WERI-Rb-1 (cell line): ENCODE data around the gene TMEM119.
"Not testable (repeated sequence)": the region's sequence is repeated elsewhere in the genome, so short reads cannot be mapped to it uniquely, and the experiment has no call there.

Experiments
- DNase-seq: peaks from one replicate; pipeline ENCODE4 v3.0.0-alpha.2; 2020
- H3K27ac ChIP-seq: fragments of 250-450 bp; sonication (Bioruptor Pico); 2 replicates; pipeline ENCODE4 v1.5.1; 2020; ENCODE audit warnings: mild to moderate bottlenecking, moderate library complexity
- H3K27me3 ChIP-seq: fragments of 250-450 bp; sonication (Bioruptor Pico); 2 replicates; pipeline ENCODE4 v1.5.1; 2021; ENCODE audit warnings: mild to moderate bottlenecking, low read depth, moderate library complexity; ENCODE audit not compliant: insufficient read depth, severe bottlenecking
- H3K36me3 ChIP-seq: fragments of 250-450 bp; sonication (Bioruptor Pico); 2 replicates; pipeline ENCODE4 v1.5.1; 2020; ENCODE audit warnings: mild to moderate bottlenecking, moderate library complexity
- H3K4me3 ChIP-seq: 2 replicates; pipeline ENCODE4 v1.5.1; 2011; ENCODE audit warnings: low read depth, mild to moderate bottlenecking, control low read depth, low read length
- H3K9me3 ChIP-seq: fragments of 250-450 bp; sonication (Bioruptor Pico); 2 replicates; pipeline ENCODE4 v1.5.1; 2021; ENCODE audit warnings: mild to moderate bottlenecking, moderate library complexity; ENCODE audit not compliant: severe bottlenecking
- CTCF ChIP-seq: IDR thresholded peaks from 2 replicates; pipeline ENCODE4 v1.5.1; 2011; ENCODE audit warnings: low read depth, mild to moderate bottlenecking, control low read depth, inconsistent platforms, low read length

Gene TMEM119

GRCh38 chr12:108635201-108635996, 37.5 kb upstream of the TMEM119 start:
- Histone ChIP-seq H3K4me3 (no peak overlapping the region), H3K27me3 (no peaks in the 10 kb centered on the region), H3K9me3 (no peaks in the 10 kb centered on the region), H3K36me3 (no peaks in the 10 kb centered on the region), H3K27ac (0 out of 2 replicates have a peak overlapping the region, but pooled peaks have one; percentile 3)
- no peak for DNase-seq
- TF ChIP-seq CTCF, result no peak

- Histone ChIP-seq H3K27me3 (no peaks in the 10 kb centered on the region), H3K27ac (no peak overlapping the region), H3K36me3 (no peaks in the 10 kb centered on the region), H3K4me3 (no peak overlapping the region), H3K9me3 (no peaks in the 10 kb centered on the region)
- no peak for DNase-seq
- no peak for TF ChIP-seq CTCF
Measured at GRCh38 chr12:108634341-108634751, 36.5 kb upstream of the TMEM119 start.

GRCh38 chr12:108633534-108634248, 35.8 kb upstream of the TMEM119 start, which contains the start of gene SELPLG:
Gene SELPLG (minus strand): TSS chr12:108633894. CDS start chr12:108624307, 9,587 bp downstream.
- Histone ChIP-seq H3K27me3 (no peaks in the 10 kb centered on the region), H3K4me3 (no peak within 1 kb of the TSS), H3K27ac (no peak within 1 kb of the TSS), H3K9me3 (no peaks in the 10 kb centered on the region), H3K36me3 (no peaks in the 10 kb centered on the region)
- DNase-seq, result no peak
- TF ChIP-seq CTCF, result no peak

- H3K36me3 ChIP-seq, result no peaks in the 10 kb centered on the region
- no peaks in the 10 kb centered on the region for H3K27me3 ChIP-seq
- no peaks in the 10 kb centered on the region for H3K9me3 ChIP-seq
- H3K4me3 ChIP-seq, result no peak overlapping the region
- no peak overlapping the region for H3K27ac ChIP-seq
- no peak for DNase-seq
- TF ChIP-seq CTCF, result no peak
Measured at GRCh38 chr12:108633081-108633533, 35.2 kb upstream of the TMEM119 start.

GRCh38 chr12:108631261-108631660, 33.4 kb upstream of the TMEM119 start:
- H3K27ac ChIP-seq, DNase-seq, H3K27me3 ChIP-seq, H3K4me3 ChIP-seq, H3K36me3 ChIP-seq, H3K9me3 ChIP-seq: not testable (repeated sequence)

- no peaks in the 10 kb centered on the region for H3K27me3 ChIP-seq
- no peaks in the 10 kb centered on the region for H3K9me3 ChIP-seq
- no peak for DNase-seq
- no peak overlapping the region for H3K4me3 ChIP-seq
- no peak overlapping the region for H3K27ac ChIP-seq
- H3K36me3 ChIP-seq, result no peaks in the 10 kb centered on the region
- TF ChIP-seq CTCF, result no peak
Measured at GRCh38 chr12:108630481-108631207, 32.8 kb upstream of the TMEM119 start.
